SIG-M5 (cell line): ENCODE measurements around the gene CYYR1.

Experiments used
- DNase-seq: peaks from one replicate; lab custom pipeline; 2025; lab: John Stamatoyannopoulos, UW

Gene CYYR1

DNA sequence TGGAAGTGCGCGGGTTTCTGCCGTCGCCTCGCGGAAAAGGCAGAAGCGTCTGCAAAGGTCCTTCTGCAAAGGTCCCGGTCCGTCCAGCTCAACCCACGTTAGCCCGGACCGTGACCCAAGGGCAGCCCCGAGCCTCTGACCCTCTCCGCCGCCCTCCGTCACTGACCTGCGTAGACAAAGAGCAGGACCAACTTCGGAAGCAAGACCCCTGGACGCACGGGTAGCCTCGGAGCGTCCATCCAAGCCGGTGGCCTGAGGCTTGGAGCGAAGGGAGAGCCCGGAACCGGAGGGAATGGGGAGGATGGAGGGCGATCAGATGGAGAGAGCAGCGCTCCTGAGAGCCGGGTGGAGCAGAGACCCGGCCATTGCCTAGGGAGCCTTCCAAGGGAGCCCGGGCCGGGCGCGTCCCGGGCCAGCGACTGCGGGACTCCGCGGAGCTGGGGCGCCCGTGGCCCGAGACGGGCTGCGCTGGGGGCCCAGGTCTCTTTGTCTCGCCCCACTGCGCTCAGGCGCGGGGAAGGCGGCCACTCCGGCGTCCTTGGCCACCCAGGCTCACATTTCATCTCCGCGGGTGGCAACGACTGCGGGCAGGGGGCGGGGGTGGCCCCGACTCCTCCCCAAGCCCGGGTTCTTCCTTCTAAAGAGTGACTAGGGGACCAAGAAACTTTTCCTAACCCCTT is at the start of gene CYYR1:
TSS of gene CYYR1 (minus strand) at position 585 of the 680 bp plus-strand sequence. CDS start at position 239, 346 bp downstream.
- DNase-seq = no peak

GRCh38 chr21:26617176-26617575 is 44.1 kb upstream of the CYYR1 start:
- no peak for DNase-seq

DNA sequence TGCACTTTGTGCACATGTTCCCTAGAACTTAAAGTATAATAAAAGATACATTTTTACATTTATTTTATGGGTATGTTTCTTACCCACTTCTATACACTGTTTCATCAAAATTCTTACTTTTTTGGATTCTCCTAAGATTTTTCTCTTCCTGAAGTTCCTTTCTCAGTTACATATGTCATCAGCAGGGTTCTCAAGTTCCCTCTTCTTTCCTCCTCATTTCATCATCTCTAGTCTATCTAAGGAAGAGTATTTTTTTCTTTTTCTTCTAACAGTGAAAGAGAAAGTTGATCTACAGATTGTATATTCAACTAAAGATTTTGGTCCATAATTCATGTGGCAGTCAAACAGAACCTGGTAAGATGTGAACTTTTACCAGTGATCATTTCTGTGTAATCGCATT is 41.2 kb upstream of the CYYR1 start:
- no peak for DNase-seq

DNA sequence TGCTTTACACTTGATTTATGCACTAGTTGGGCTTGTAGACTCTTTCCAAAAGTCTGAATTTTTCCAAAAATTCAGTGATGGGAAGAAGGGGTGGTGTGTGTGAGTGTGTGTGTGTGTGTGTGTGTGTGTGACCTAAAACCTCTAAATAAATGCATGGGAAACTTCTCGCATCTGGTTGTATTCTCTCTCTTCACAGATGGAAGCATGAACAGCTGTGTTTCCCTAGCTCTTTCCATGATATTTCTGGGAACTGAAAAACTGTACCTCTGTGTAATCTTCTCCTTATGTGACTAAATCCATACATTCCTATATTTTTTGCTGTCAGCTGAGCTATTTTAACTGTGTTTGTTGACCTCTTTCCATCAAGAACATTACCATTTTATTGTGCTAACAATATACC is 26.2 kb upstream of the CYYR1 start:
- no peak for DNase-seq

DNA sequence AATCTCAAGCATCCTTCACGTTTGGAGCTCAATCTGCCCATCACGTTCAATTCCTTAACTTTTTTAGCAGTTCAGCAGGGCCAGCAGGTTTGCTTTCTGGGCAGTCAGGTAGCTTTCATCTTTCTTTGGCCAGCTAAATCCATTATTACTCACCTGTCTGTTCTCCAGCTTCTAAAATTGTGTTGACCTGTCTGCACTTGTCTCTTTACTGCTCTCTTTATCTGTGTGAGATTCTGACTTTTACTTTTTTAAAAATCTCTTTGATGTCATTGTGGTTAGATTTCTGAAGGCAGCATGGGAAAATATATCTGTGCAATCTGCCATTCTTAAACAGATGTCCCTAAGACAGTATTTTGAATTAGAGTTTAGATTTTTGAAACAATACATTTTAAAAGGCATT is 24.9 kb upstream of the CYYR1 start:
- DNase-seq = no peak

DNA sequence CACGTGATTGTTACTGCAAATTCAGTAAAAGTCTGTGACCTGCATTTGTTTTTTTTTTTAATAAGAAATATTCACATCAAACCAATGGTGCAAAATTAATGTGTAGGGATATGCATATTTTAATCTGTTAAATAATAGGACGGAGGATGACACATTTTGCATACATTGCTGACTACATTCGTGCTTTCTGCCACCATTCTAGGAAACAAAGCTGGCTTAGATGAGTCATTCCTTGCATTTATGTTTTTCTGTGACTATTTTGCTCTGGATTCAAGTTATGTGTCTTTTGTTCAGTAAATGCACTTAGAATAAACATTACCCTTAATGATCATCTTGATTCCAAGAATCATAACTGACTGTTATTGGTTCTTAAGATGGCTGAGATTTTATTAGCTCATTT is 23.9 kb upstream of the CYYR1 start:
- no peak for DNase-seq

GRCh38 chr21:26595971-26596370 is 22.9 kb upstream of the CYYR1 start:
- DNase-seq = no peak

- no peak for DNase-seq
These were observed 20.7 kb upstream of the CYYR1 start for GRCh38 chr21:26593800-26594199.

- no peak for DNase-seq
These were observed 18.5 kb upstream of the CYYR1 start for GRCh38 chr21:26591543-26591942.

DNA sequence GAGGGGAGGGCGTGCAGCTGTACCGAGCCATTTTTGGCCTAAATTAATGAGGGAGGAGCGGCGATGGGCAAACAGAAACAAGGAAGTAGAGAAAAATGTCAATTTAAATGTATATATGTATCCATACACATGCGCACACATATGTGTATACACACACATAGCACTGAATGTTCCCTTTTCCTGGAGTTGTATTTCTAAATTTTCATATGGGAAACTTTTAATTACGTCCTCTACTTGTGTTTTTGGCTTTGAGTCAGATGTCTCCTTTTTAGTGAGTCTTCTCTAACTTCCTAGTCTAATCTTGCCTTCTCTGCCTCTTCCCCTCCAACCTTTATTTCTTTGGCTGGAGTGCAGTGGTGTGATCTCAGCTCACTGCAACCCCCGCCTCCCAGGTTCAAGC is 15.4 kb upstream of the CYYR1 start:
- DNase-seq = no peak

- no peak for DNase-seq
These were observed 14.7 kb upstream of the CYYR1 start for GRCh38 chr21:26587736-26588201.

GRCh38 chr21:26583769-26584168 is 10.7 kb upstream of the CYYR1 start:
- no peak for DNase-seq

DNA sequence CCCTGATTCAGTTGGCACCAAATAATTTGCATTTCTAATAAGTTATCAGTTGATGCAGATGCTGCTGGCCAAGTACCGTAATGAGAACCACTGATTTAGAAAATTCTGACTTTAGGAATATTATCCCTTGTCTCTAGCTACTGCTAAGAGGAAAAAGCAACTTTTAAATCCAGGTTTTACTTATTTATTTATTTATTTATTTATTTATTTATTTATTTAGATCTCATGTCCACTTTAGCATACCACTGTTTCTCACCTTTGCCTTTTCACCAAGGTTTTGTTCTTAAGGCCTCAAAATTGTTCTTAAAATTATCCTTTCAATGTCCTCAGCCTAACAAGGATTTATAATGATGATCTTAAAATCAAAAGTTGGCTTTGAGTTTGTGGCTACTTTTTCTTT is 8.7 kb upstream of the CYYR1 start:
- no peak for DNase-seq

DNA sequence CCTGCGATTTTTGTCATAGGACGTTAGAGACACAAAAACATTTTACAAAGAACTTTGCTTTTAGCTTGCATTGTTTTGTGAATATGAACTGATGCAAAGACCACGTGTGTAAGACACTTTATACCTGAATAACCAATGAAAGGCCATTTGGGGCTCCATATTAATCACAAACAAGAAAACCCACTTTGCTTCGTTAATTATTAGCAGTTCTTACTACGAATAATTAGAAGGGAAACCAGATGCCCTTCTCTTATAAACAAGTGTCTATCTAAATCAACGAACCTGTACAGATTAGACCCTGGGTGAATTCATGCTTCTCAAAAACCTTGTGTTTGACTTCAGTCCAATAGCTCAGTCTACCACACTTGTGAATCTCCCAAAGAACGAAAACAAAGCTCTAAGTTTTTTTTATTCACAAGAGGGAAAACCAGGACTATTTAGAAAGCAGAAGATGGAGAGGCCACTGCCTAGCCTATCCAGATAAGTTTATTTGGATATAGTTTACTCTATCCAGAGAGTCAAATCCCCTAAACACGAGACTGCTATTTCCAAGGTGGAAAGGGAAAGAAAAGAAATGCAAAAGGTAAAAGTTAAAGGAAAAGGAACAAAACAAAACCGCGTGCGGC is 897 bp downstream of the CYYR1 start:
- DNase-seq = no peak

DNA sequence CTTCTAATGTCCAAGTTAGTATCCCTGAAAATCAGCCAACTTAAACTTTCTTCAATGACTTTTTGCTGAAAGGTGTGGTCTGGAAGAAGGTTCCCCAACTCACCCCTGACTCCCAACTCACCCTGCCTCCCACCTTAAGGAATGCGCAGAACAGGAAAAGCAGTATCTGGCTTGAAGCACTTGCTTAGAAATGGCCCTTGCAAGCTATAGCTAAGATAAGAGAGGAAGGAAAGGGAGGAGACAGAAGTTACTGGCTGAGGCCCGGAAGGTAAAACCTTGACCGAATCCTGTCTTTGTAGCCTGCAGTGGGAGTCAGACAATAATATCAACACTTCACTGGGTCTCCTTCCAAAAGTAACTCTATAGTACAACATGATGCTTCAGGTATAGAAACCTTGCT is 2.9 kb downstream of the CYYR1 start:
- DNase-seq = no peak

DNA sequence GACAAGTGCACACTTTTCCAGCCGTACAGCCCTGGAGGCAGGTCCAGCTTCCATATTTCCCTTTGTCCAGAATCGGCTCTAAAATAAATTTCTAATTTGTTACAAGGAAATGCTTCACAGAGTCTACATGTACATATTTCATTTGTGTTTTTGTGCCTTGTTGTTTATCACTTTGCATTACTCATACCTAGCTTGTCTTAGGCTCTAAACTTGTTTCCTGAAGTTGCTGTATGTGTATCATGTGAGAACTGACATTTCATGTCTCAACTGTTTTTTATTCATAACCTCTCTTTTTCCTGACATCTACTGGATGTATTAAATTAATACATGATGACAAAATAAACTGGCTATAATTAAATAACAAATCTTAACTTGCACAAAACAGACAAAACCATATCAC is 7.5 kb downstream of the CYYR1 start:
- no peak for DNase-seq

GRCh38 chr21:26565111-26565510 is 8.0 kb downstream of the CYYR1 start:
- DNase-seq = no peak

DNA sequence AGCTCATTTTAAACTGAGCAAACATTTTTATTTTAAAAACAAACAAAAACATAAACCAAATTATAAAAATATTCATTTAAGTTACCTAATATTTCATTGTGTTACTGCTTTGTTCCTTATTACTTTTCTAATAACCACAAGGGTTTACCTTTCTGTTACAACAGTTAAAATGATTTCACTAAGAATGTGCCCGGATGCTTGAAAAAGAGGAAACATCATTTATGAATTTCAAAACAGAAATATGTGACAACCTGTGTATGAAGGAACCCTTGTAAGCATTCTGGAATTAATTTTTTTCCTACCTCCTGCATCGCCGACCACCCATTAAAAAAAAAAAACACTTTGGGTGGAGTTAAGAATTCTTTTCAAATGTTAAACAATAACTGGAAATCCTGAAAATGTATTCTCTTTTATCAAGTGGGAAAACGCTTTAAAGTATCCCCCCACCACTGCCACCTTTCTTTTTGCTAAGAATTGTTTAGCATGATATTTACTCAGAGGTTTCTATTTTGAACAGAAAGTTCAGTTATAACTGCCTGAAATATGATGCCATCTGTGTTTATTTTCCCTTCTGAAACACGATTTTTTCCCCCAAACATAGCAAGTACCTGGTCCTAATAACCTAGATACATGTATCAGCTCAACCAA is 9.1 kb downstream of the CYYR1 start:
- no peak for DNase-seq

GRCh38 chr21:26560612-26561011 is 12.5 kb downstream of the CYYR1 start:
- DNase-seq = no peak

- no peak for DNase-seq
These were observed 14.0 kb downstream of the CYYR1 start for GRCh38 chr21:26559099-26559498.

- no peak for DNase-seq
These were observed 16.0 kb downstream of the CYYR1 start for GRCh38 chr21:26557106-26557505.

GRCh38 chr21:26555540-26556146 is 17.4 kb downstream of the CYYR1 start:
- no peak for DNase-seq

GRCh38 chr21:26554365-26554764 is 18.7 kb downstream of the CYYR1 start:
- DNase-seq = no peak
